GM21360 (cell line): ENCODE data around the gene LBX2.

Source experiments
- ATAC-seq: cut with Tn5 transposase; IDR thresholded peaks from one replicate; pipeline ENCODE4 v1.9.1; 2021; ENCODE audit warnings: mild to moderate bottlenecking, moderate library complexity; ENCODE audit not compliant: unreplicated experiment

LBX2 gene

DNA sequence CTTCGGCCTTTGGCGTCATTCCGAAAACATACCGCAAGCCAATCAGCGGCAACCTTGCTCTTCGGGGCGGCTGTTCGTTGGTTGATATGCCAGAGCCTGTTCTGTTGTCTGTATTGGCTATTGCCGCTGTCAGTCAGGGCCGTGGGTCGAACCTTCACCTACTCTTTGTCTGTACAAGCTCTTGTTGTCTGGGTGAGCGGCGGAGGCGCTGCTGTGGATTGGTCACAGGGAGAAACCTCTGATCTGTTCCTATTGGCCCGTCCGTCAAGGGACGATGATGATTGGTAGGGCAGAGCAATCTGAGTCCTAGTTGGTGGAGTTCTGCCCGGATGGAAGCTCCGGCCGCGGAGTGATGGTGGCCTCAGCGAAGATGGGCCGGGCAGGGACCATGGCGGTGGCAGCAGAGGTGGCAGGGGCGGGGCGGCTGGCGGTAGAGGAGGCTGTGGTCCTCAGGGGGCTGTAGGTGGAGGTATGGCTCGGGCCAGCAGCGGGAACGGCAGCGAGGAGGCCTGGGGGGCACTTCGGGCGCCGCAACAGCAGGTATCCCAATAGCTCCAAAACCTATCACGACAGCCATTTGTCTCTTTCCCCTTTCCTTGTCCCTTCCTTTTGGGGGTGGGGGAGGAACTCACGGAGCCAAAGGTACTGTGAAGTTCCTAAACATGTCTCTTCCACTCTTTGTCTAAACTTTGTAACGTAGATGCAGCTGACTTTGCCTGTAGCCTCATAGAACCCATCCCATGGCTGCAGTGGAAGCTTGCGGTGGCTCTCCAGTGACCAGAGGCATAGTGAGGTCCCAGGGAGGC is 41.1 kb downstream of the LBX2 start, which contains the start of gene WBP1:
Gene WBP1 (plus strand): TSS at position 307 of the 806 bp plus-strand sequence. CDS start 165 bp downstream, at position 472.
- ATAC-seq = peak; percentile 78

DNA sequence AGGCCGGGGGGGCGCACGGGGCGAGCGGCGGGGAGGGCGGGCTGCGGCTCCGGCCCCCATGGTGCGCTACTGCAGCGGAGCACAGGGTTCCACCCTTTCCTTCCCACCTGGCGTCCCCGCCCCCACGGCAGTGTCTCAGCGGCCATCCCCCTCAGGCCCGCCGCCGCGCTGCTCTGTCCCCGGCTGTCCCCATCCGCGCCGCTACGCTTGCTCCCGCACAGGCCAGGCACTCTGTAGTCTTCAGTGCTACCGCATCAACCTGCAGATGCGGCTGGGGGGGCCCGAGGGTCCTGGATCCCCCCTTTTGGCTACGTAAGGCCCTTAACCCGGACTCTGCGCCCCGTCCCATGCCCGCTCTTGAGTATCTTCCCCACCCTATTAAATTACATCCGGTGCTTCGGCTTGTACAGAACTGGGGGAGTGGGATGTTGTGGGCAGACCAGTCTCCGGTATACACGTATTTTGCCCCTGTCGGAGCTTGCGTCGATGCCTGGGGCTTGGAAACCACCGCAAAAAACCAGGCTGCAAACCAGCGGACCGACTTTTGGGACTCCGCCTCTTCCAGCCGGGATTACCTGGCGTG is 41.8 kb downstream of the LBX2 start:
- peak; percentile 30 for ATAC-seq

DNA sequence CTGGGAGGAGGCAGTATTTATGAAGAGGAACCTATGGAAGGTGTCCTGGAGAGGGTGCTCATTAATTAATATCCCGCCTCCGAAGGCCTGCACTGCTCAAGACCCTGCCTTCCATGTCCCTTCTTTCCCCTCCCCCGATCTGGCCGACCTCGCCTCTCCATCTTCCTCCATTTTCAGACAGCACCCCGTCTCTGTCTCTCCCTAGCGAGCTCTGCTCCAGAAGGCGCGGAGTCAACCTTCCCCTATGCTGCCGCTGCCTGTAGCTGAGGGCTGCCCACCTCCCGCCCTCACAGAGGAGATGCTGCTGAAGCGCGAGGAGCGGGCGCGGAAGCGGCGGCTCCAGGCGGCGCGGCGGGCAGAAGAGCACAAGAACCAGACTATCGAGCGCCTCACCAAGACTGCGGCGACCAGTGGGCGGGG is 42.3 kb downstream of the LBX2 start:
- no peak for ATAC-seq

DNA sequence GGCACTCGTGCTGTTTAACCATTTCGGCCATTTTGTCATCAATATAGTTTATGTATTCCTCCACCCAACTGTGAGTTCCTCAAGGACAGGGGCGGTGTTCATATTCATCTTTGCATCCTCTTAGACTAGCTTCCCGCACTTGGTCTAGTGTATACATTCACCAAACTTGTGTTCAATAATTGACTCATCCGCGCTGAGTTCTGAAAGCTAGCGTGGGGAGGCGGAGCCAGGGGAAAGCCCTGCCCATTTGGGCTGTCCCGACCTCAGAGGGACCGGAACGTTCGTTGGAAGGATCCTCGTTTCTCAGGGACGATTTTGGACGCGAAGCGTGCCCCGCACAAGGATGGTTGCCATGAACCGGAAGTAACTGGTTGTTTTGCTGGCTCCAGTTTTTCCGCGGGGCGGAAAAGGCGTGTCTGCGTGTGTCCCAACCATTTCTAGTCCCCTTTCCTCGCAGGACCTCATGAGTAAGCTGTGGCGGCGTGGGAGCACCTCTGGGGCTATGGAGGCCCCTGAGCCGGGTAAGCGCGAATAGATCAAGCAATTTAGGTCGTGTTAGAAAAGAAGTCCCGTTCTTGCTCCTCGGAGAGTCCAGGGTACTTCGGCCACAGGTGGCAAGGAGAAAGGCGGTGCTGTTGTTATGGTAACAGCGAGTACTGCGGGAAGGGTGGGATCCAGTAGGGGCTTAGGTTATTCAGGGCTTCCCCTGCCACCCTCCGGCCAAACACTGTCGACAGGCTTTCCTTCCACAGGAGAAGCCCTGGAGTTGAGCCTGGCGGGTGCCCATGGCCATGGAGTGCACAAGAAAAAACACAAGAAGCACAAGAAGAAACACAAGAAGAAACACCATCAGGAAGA is 44.5 kb downstream of the LBX2 start, which contains the start of gene INO80B:
Gene INO80B (plus strand): TSS at position 434 of the 858 bp plus-strand sequence. CDS start 30 bp downstream, at position 464.
- peak; percentile 48 for ATAC-seq

DNA sequence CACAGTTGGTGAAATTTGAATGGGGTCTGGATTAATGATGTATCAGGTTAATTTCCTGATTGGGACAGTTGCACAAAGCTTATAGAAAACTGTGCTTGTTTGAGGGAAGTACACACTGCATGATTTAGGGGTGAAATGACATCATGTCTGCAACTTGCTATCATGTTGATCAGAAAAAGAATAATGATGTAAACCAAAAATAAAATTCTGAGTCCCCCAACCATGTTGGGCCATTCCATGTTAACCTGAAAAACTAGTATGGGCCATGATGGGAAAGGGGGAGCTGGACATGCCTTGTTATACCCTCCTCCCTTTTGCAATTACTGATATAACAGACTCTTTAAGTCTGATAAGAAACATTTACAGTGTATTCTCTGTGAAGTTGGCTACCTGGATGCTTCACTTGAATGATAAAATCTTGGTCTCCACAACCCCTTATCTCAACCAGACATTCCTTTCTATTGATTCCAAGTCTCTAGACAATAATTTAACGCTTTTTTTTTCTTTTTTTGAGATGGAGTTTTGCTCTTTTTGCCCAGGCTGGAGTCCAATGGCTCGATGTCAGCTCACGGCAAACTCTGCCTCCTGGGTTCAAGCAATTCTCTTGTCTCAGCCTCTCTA is 48.7 kb downstream of the LBX2 start:
- ATAC-seq = no peak

DNA sequence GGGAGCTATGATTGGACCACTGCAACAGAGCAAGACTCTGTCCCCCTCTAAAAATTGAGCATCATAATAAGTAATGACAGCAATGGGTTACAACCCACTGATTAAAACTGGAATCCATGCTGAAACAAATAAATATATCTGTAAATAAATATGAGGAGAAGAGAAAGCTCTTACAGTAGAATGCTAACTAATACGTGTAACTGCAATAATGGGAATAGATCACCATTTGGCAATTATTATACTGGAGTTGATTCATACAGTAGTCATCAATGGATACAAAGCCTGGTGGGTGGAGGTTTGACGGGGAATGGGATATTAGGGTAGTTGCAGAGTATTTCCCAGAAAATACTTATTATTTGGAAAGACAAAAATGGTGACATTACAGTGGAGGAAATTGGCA is 50.6 kb downstream of the LBX2 start:
- no peak for ATAC-seq
